RWPE2 (cell line): ENCODE data around the gene MYO3B.
A peak's percentile ranks its signal among the peaks of the same experiment; 100 is the strongest.

ENCODE experiments used
- ATAC-seq: fragments of 200-7000 bp; cut with Tn5 transposase; 3 replicates; pipeline ENCODE4 v1.9.1; 2021; ENCODE audit warnings: low read depth
- DNase-seq: peaks from one replicate; pipeline ENCODE4 v3.0.0-alpha.2; 2020; ENCODE audit warnings: low spot score
- H3K27ac ChIP-seq: fragments of 450-650 bp; 2 replicates; pipeline ENCODE4 v1.5.1; 2017; ENCODE audit warnings: mild to moderate bottlenecking; ENCODE audit not compliant: poor library complexity, severe bottlenecking
- H3K27me3 ChIP-seq: fragments of 250-450 bp; sonication (Bioruptor Pico); 2 replicates; pipeline ENCODE4 v1.5.1; 2021; ENCODE audit warnings: mild to moderate bottlenecking, moderate library complexity; ENCODE audit not compliant: insufficient read depth, poor library complexity, severe bottlenecking
- H3K36me3 ChIP-seq: fragments of 250-450 bp; sonication (Bioruptor Pico); 2 replicates; pipeline ENCODE4 v1.5.1; 2020; ENCODE audit warnings: low read depth, mild to moderate bottlenecking, moderate library complexity
- H3K4me1 ChIP-seq: fragments of 250-450 bp; sonication (Bioruptor Pico); 2 replicates; pipeline ENCODE4 v1.5.1; 2021; ENCODE audit warnings: mild to moderate bottlenecking, moderate library complexity; ENCODE audit not compliant: insufficient read depth, poor library complexity, severe bottlenecking
- H3K4me3 ChIP-seq: fragments of 250-450 bp; sonication (Bioruptor Pico); 2 replicates; pipeline ENCODE4 v1.5.1; 2021; ENCODE audit warnings: mild to moderate bottlenecking, moderate library complexity; ENCODE audit not compliant: severe bottlenecking
- H3K9me3 ChIP-seq: fragments of 250-450 bp; sonication (Bioruptor Pico); 2 replicates; pipeline ENCODE4 v1.5.1; 2021; ENCODE audit warnings: mild to moderate bottlenecking, moderate library complexity; ENCODE audit not compliant: severe bottlenecking
- CTCF ChIP-seq: fragments of 450-650 bp; IDR thresholded peaks from one replicate; pipeline ENCODE4 v1.5.1; 2017; ENCODE audit warnings: mild to moderate bottlenecking, moderate library complexity; ENCODE audit not compliant: poor library complexity, severe bottlenecking

Gene MYO3B

GRCh38 chr2:170391018-170391417 lies 213.1 kb downstream of the MYO3B start:
- no peaks in the 10 kb centered on the region for H3K27me3 ChIP-seq
- no peak overlapping the region for H3K4me3 ChIP-seq
- H3K27ac ChIP-seq, result no peak overlapping the region
- H3K36me3 ChIP-seq, result no peaks in the 10 kb centered on the region
- ATAC-seq, result no peak
- no peak for DNase-seq
- no peaks in the 10 kb centered on the region for H3K9me3 ChIP-seq
- TF ChIP-seq CTCF, result no peak
- H3K4me1 ChIP-seq, result peaks cover 3% of the 10 kb centered on the region

GRCh38 chr2:170391697-170392096 lies 213.8 kb downstream of the MYO3B start:
- Histone ChIP-seq H3K36me3 (no peaks in the 10 kb centered on the region), H3K4me3 (no peak overlapping the region), H3K9me3 (no peaks in the 10 kb centered on the region), H3K4me1 (no peaks in the 10 kb centered on the region), H3K27ac (no peak overlapping the region), H3K27me3 (no peaks in the 10 kb centered on the region)
- TF ChIP-seq CTCF, result no peak
- ATAC-seq (no peak), DNase-seq (no peak)

GRCh38 chr2:170393861-170394498 lies 216.0 kb downstream of the MYO3B start:
- Histone ChIP-seq H3K36me3 (no peaks in the 10 kb centered on the region), H3K4me3 (no peak overlapping the region), H3K27ac (no peak overlapping the region), H3K27me3 (no peaks in the 10 kb centered on the region), H3K9me3 (no peaks in the 10 kb centered on the region), H3K4me1 (no peaks in the 10 kb centered on the region)
- no peak for ATAC-seq
- DNase-seq, result no peak
- no peak for TF ChIP-seq CTCF

- H3K9me3 ChIP-seq, result no peaks in the 10 kb centered on the region
- peak; percentile 62; the same call in 2 of the 3 replicates for ATAC-seq
- H3K4me1 ChIP-seq, result no peaks in the 10 kb centered on the region
- no peak overlapping the region for H3K27ac ChIP-seq
- H3K27me3 ChIP-seq, result no peaks in the 10 kb centered on the region
- TF ChIP-seq CTCF, result peak; percentile 48
- DNase-seq, result no peak
- H3K36me3 ChIP-seq, result no peaks in the 10 kb centered on the region
- no peak overlapping the region for H3K4me3 ChIP-seq
Observed at GRCh38 chr2:170394641-170395387, 216.9 kb downstream of the MYO3B start.
